ENCODE measurements around the gene SRPK2. TPM values are rescaled to one million over a fixed set of nuclear protein-coding genes. Genes with fewer than 3 reads are reported as not detected.

The SRPK2 gene
- total and polyA plus RNA-seq, 2 of the 8 experiments (the other 6 are each of a cell fraction or from before 2014, with no cell fraction given), result 10.0 to 47.1 TPM

- ChIA-PET POLR2A (ENCODE audit: partially characterized antibody) (interaction anchor here (0.7 kb wide), 1 partner anchor 18 kb away, joined by 3 read pairs; no protein-coding TSS in a partner anchor), CTCF (ENCODE audit: partially characterized antibody) (interaction anchor here (1.6 to 1.9 kb wide), 2 partner anchors 11 to 18 kb away, joined by 5 to 9 read pairs; no protein-coding TSS in a partner anchor)
- H2BK20ac ChIP-seq (ENCODE audit: low read length), result no peak overlapping the region
- no peak overlapping the region for H4K91ac ChIP-seq (replicated peaks; ENCODE audit: insufficient read length, low read length)
- H3K9me3 ChIP-seq (ENCODE audit: insufficient read depth in 2 of 2, low read depth in 1 of 2, low read length in 1 of 2), result no peaks in the 10 kb centered on the region
- H3K27ac ChIP-seq (ENCODE audit: low read depth, low read length), result no peak overlapping the region
- no peak overlapping the region for H3K9ac ChIP-seq (replicated peaks in 1 of 4; ENCODE audit: extremely low read depth in 1 of 4, low read depth in 3 of 4, low read length in 3 of 4)
- no peak overlapping the region for H3K4me3 ChIP-seq (ENCODE audit: extremely low read depth in 1 of 4, insufficient read depth in 2 of 4, low read depth in 3 of 4, low read length in 4 of 4)
- no peak for DNase-seq (ENCODE audit: low read depth in 1 of 2, low spot score in 2 of 2)
- no peak overlapping the region for H2BK120ac ChIP-seq (replicated peaks; ENCODE audit: low read depth, low read length)
- no peak overlapping the region for H3K4me2 ChIP-seq (ENCODE audit: insufficient read depth in 1 of 2, low read depth in 2 of 2, low read length in 2 of 2)
- H3K79me1 ChIP-seq (ENCODE audit: low read depth, low read length), result no peaks in the 10 kb centered on the region; the same call in 1 of the 2 replicates
- H3K56ac ChIP-seq (replicated peaks; ENCODE audit: insufficient read length, low read depth, low read length), result no peak overlapping the region
- 0 out of 2 replicates have a peak overlapping the region, but pooled peaks have one; percentile 21 for H2BK15ac ChIP-seq (ENCODE audit: low read length)
- no peaks in the 10 kb centered on the region for H3K23me2 ChIP-seq (ENCODE audit: low read depth, low read length)
- no peak overlapping the region for H2BK12ac ChIP-seq (ENCODE audit: low read depth, low read length)
- no peak overlapping the region for H3K23ac ChIP-seq (ENCODE audit: insufficient read length)
- no peak overlapping the region for H2AFZ ChIP-seq (ENCODE audit: low read length)
- H3K27me3 ChIP-seq (replicated peaks in 1 of 4; ENCODE audit: control insufficient read depth in 3 of 4, extremely low read depth in 1 of 4, insufficient read depth in 3 of 4, low read length in 3 of 4), result no peaks in the 10 kb centered on the region
- no peaks in the 10 kb centered on the region for H3K4me1 ChIP-seq (replicated peaks in 1 of 4; ENCODE audit: control insufficient read depth in 3 of 4, insufficient read depth in 4 of 4, low read length in 3 of 4)
- H4K5ac ChIP-seq (ENCODE audit: insufficient read length, low read depth, low read length), result no peak overlapping the region
- no peak overlapping the region for H3K18ac ChIP-seq (ENCODE audit: extremely low read depth, low read length)
- TF ChIP-seq BCL11A (IDR thresholded peaks at IDR 0.05; ENCODE audit: low read depth in 2 of 2, low read length in 2 of 2) (no peak), RNF2 (IDR thresholded peaks at IDR 0.05; ENCODE audit: borderline replicate concordance, low read depth, low read length, missing control alignments, poor library complexity, severe bottlenecking) (no peak), EGR1 (IDR thresholded peaks at IDR 0.05; ENCODE audit: borderline replicate concordance, low read depth, low read length) (no peak), CHD1 (IDR thresholded peaks at IDR 0.05; ENCODE audit: low read depth, low read length) (no peak), GTF2F1 (IDR thresholded peaks at IDR 0.05; ENCODE audit: borderline replicate concordance, low read depth, low read length) (no peak), SP2 (IDR thresholded peaks at IDR 0.05; ENCODE audit: low read length) (no peak)
- H2AK5ac ChIP-seq (ENCODE audit: low read depth, low read length), result no peak overlapping the region
- no peak overlapping the region for H2BK5ac ChIP-seq (ENCODE audit: low read depth, low read length)
- WGBS, 2 experiments (ENCODE audit: extremely low coverage in 1 of 2, insufficient coverage in 1 of 2, insufficient read length in 1 of 2, insufficient replicate concordance in 2 of 2, low coverage in 1 of 2, low lambda C conversion rate in 2 of 2, missing lambda C conversion rate in 1 of 2), result 93% methylated on average over 12 of the region's 12 CpGs; no CpG with 5 or more reads in 1 of the 2 experiments
- H4K8ac ChIP-seq (ENCODE audit: extremely low read depth, insufficient read depth, low read length), result no peak overlapping the region
- FAIRE-seq, result no peak
- H3K36me3 ChIP-seq (ENCODE audit: control insufficient read depth in 2 of 4, insufficient read depth in 4 of 4, low read length in 3 of 4), result peaks cover 0 to 5% (median 2%) of the 10 kb centered on the region in 4 experiments; a peak in 2 of 8 replicates
- no peak overlapping the region for H3K4ac ChIP-seq (replicated peaks; ENCODE audit: insufficient read length, low read depth, low read length)
- no peak overlapping the region for H3K14ac ChIP-seq (ENCODE audit: insufficient read length)
- no peaks in the 10 kb centered on the region for H3K79me2 ChIP-seq (ENCODE audit: control insufficient read depth in 1 of 2, insufficient read depth in 2 of 2, low read length in 2 of 2)
- no peaks in the 10 kb centered on the region for H4K20me1 ChIP-seq (replicated peaks in 1 of 2; ENCODE audit: control insufficient read depth in 1 of 2, insufficient read depth in 2 of 2, low read length in 2 of 2)
These were observed 263.0 kb downstream of the SRPK2 start for GRCh38 chr7:105125745-105126144.
